IPS DF 19.7 (cell line): ENCODE results near the gene DKK3.
"Not testable (repeated sequence)": the region's sequence is repeated elsewhere in the genome, so short reads cannot be mapped to it uniquely, and the experiment has no call there.

ENCODE experiments used
- DNase-seq: peaks from one replicate; pipeline ENCODE4 v3.0.0-alpha.2; 2013; ENCODE audit warnings: low read depth, low spot score

Gene DKK3

DNA sequence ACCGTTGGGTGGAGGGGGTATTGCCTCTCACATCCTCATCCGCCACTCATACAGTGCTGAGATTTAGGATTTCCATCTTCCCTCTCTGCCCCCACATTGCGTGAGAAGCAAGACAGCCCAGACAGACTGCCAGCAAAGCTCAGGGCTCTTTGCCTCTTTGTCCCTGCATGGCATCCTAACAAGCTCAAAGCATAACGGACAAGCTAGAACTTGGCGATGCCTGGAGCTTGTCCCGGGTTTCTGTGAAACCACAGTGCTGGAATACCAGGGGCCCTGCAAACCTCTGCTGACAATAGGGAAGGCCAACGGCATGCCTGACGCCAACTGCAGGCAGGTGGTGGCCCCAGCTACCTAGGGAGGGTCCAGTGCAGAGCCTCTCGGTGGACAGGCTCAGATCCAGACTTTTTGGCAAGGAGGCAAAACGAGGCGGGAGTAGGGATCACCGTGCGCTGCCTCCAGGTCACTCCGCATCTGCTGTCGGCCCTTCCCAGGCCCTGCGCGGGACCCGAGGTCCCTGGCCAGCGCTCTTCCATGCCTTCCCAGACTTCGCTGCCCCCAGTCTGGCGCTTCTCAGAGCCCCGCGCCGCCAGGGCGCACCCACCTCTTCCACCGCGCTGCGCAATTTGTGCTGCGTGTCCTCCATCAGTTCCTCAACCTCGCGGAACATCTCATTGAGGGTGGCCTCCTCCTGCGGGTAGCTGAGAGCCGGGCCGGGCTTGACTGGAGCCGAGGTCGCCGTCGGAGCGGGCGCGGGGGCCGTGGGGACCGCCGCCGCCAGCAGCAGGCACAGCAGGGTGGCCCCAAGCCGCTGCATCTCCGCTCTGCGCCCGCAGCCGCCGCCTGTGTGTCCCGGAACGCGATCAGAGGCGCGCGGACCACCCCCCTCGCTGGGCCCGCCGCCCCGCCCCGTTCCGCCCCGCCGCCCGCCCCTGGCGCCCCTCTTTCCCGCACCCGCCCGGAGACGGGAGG lies at the start of gene DKK3:
DKK3 (minus strand) TSS at position 858 of the 969 bp plus-strand sequence; CDS start at position 814, 44 bp downstream.
- DNase-seq = no peak

DNA sequence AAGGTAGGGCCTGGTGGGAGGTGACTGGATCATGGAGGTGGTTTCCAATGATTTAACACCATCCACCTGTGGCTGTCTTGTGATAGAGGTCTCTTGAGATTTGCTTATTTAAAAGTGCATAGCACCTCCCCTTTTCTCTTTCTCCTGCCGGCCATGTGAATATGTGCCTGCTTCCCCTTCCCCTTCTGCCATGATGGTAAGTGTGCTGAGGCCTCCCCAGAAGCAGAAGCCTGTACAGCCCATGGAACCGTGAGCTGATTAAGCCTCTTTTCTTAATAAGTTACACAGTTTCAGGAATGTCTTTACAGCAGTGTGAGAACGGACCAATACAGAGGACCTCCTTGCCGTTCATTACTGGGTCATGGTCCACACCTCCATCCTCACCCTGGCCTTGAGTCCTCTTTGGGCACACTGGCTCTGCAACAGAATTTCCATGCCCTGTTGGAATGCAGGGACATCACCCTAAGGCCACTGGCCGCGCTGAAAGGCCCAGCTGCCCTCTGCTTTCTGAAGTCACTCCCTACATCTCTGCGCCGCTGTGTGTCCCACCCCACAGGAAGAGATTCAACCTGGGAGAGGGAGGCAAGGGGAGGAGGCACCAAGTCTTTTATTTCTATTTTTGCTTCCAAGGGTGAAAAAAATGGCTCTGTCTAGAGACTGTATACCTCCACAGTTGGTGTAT lies 49.0 kb upstream of the DKK3 start:
- DNase-seq = no peak

DNA sequence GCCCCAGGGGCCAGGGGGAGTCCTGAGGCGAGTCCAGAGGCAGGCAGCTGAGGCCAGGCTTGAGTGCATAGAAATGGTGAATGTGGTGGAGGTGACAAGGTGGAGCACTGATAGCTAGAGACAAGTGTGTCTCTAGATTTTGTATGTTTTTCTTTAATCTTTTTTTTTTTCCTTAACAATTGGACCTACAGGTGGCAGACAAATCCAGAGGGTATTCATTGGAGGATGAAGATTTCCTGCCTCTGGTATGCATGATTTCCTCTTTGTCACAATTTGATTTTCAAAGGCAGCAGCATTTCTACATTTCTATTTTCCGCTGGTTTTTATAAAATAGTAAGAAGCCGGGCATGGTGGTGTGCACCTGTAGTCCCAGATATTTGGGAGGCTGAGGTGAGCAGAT lies 47.7 kb upstream of the DKK3 start:
- no peak for DNase-seq

DNA sequence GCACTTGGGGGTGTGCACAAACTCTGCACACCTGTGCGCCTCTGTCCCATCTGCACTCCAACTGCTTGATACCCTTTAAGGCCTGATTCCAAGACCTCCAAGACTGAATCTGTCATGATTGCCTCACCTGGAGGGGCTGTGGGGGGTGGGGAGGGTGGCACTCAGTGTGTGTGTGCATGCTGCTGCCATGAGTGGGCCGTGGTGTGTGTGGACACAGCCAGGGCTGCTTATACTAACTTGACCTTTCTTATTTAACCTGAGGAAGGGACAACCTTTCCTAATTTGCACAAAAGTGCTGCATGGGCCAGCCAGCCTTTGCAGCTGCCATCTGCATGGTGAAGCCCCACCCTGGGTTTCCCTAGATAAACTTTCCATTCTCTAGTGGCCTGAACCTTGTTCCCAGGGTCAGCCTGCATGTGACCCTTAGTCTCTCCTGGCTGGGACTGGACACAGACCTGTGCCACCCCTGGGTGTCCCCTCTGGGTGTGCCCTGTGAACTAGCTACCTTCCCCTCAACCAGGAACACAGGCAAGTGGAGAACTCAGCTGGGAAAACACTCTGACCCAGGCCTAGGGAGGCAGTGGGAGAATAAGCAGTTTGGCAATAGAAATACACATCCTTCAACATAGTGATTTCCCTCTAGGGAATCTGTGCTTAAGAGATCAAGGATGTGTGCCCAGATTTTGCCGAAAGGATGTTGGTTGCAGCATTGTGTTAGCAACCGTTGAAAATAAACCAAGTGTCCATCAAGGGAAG lies 45.4 kb upstream of the DKK3 start:
- DNase-seq = no peak

GRCh38 chr11:12052676-12053605 lies 44.5 kb upstream of the DKK3 start:
- DNase-seq = no peak

DNA sequence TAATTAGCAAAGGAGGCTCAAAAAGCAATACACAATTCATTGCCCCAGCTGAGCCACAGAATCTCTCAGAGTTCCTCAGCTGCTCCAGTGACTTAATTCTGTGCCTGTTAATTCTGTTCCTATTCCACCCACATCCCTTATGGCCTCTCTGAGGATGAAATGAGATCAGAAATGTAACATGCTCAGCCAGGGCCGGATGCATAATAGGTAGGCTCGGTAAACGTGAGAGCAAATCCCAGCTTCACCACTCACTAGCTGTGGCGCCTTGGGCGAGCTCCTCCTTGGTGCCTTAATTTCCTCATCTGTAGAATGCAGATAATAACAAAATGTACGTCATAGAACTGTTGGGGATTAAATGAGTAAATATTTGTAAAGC lies 42.8 kb upstream of the DKK3 start:
- no peak for DNase-seq

- DNase-seq = no peak
These were observed 42.3 kb upstream of the DKK3 start for GRCh38 chr11:12050470-12051286.

DNA sequence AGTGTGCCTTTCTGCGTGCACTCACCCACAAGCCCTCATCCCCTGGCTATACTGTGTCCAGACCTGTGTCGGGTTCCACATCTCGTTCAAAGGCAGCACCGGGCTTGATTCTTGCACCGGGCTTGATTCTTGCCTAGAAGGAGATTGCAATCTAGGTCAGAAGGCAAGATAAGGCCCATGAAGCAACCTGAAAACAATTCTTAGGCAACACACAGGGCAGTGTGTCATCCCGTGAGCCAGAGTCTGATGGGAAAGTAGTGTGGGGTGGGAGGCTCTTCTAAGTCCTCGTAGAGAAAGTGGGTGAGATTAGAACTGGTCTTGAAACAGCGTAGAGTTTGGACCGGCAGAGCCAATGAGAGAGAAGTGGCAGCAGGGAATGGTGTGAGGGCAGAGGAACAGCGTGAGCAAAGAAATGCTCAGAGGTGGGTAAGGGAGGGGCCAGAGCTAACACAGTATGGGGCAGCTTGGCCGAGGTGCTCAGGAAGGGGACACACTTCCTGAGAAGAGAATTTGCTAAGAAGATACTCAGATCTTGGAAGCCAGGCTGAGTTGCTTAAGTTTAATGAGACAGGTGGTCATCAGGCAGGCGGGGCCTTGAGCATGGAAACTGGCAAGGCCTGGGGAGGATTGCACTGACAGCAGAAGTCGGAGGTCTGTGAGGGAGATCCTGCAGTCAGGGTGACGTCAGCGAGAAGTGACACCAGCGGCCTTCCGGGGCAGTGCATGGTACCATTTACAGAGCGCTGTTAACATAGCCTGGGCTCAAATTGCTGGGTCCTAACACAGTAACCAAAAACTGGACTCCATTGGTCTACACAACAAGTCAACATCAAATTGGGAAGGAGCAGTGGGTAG lies 40.7 kb upstream of the DKK3 start:
- no peak for DNase-seq

DNA sequence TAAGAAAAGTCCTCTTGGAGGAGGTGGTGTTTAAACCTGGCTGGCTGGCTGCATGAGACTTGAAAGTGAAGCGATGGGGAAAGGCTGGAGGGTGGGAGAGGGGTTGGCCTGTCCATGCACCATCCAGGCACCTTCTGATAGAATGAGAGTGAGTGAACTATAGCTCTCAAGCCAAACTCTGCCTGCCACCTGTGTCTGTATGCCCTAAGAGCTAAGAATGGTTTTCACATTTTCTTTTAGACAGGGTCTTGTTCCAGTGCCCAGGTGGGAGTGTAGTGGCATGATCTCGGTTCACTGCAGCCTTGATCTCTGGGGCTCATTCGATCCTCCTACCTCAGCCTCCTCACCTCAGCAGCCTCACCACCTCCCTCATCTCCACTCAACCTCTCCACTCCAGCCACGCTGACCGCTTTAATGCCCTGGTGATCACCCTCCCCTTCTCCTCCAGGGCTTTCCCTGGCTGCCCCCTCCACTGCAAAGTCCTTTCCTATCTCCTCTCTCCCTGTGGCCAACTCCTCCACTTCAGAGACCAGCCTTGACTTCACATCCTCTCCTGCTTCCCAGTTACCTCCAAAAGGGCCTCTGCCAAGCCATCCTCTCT lies 38.3 kb upstream of the DKK3 start:
- DNase-seq = no peak

- no peak for DNase-seq
These were observed 37.6 kb upstream of the DKK3 start for GRCh38 chr11:12045914-12046635.

- DNase-seq = no peak
These were observed 36.4 kb upstream of the DKK3 start for GRCh38 chr11:12044799-12045198.

DNA sequence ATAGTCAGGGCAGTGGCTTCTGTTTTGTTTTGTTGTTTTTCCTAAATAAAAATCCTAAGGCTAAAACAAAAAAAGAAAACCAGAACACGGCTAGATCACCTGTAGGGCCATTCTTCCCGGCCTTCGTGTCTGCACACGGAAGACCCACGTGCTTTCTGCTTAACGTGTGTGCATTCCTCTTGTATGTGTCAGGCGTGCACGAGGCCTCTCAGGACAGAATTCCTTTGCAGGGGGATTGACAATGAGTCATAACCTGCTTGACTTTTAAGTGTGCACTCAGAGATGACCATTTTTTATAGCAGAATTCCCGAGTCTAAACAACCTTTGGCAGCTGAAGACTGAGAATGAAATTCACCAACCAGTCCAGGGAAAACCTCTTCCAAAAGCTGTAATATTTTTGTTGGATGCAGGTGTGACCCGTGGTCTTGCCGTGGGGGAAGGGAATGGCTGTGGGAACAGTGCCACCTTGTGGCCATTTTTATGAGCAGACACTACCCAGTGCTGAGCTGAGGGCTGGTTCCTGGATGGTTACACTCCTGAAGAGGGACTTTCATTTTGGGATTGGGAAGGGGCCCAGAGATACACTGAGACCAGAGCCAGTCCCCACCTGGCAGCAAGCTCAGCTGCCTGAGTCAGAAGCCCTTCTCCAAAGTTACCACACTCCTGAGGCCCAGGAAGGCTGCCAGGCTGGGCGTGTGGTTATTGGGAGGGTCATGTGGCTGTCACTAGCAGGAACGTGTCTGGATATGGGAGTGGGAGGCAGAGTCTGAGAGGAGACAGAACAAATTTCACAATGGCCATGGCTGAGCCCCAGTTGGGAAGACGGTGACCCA lies 35.7 kb upstream of the DKK3 start:
- no peak for DNase-seq

GRCh38 chr11:12043221-12043620 lies 34.8 kb upstream of the DKK3 start:
- no peak for DNase-seq

- no peak for DNase-seq
These were observed 33.8 kb upstream of the DKK3 start for GRCh38 chr11:12042215-12042676.

DNA sequence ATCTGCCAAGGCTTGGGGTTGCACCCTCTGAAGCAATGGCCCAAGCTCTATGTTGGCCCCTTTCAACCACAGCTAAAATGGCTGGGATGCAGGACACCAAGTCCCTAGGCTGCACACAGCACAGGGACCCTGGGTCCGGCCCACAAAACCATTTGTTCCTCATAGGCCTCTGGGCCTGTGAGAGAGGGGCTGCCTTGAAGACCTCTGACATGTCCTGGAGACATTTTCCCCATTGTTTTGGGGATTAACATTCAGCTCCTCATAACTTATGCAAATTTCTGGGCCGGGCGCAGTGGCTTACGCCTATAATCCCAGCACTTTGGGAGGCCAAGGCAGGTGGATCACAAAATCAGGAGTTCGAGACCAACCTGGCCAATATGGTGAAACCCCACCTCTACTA lies 32.3 kb upstream of the DKK3 start:
- not testable (repeated sequence) for DNase-seq

- DNase-seq = no peak
These were observed 24.5 kb upstream of the DKK3 start for GRCh38 chr11:12032968-12033367.
